ENCODE results near the gene ZIC4.

Gene ZIC4

GRCh38 chr3:147410116-147410525 is 3.8 kb upstream of the ZIC4 start:
- no peak for TF ChIP-seq CTCF (IDR thresholded peaks at IDR 0.05; ENCODE audit: insufficient read depth, low read depth, low read length, missing control alignments)
- no peak for DNase-seq (ENCODE audit: low read depth)
- no peak overlapping the region for H3K4me3 ChIP-seq (ENCODE audit: low read length)

GRCh38 chr3:147409143-147410115 is 3.1 kb upstream of the ZIC4 start, which contains the start of gene ZIC1:
Gene ZIC1 (plus strand): TSS chr3:147409365. CDS start chr3:147410113, 748 bp downstream.
- no peak for DNase-seq (ENCODE audit: low read depth)
- H3K4me3 ChIP-seq (ENCODE audit: low read length): no peak within 1 kb of the TSS
- no peak for TF ChIP-seq CTCF (IDR thresholded peaks at IDR 0.05; ENCODE audit: insufficient read depth, low read depth, low read length, missing control alignments)

GRCh38 chr3:147408188-147409100 is 2.1 kb upstream of the ZIC4 start:
- no peak for TF ChIP-seq CTCF (IDR thresholded peaks at IDR 0.05; ENCODE audit: insufficient read depth, low read depth, low read length, missing control alignments)
- no peak for DNase-seq (ENCODE audit: low read depth)
- H3K4me3 ChIP-seq (ENCODE audit: low read length): no peak overlapping the region

GRCh38 chr3:147407498-147408187 is 1.3 kb upstream of the ZIC4 start:
- no peak for TF ChIP-seq CTCF (IDR thresholded peaks at IDR 0.05; ENCODE audit: insufficient read depth, low read depth, low read length, missing control alignments)
- no peak for DNase-seq (ENCODE audit: low read depth)
- H3K4me3 ChIP-seq (ENCODE audit: low read length): no peak overlapping the region

GRCh38 chr3:147407114-147407497 is 763 bp upstream of the ZIC4 start:
- DNase-seq (ENCODE audit: low read depth): no peak
- no peak for TF ChIP-seq CTCF (IDR thresholded peaks at IDR 0.05; ENCODE audit: insufficient read depth, low read depth, low read length, missing control alignments)
- H3K4me3 ChIP-seq (ENCODE audit: low read length): no peak overlapping the region

GRCh38 chr3:147405231-147406027 is 914 bp downstream of the ZIC4 start:
- H3K4me3 ChIP-seq (ENCODE audit: low read length): no peak overlapping the region
- TF ChIP-seq CTCF (IDR thresholded peaks at IDR 0.05; ENCODE audit: insufficient read depth, low read depth, low read length, missing control alignments): no peak
- DNase-seq (ENCODE audit: low read depth): no peak

Data from epithelial cell of esophagus (primary cell).